Liver (tissue), 9 donors: Measurements from ENCODE around the gene TLE1. TPM values are rescaled to one million over a fixed set of nuclear protein-coding genes. Genes with fewer than 3 reads are reported as not detected.
"Not testable (repeated sequence)": the region's sequence is repeated elsewhere in the genome, so short reads cannot be mapped to it uniquely, and the experiment has no call there.

ENCODE experiments used
- DNase-seq: peaks from one replicate; pipeline ENCODE4 v3.0.0-alpha.2; 2017; ENCODE audit warnings: low spot score
- H3K27ac ChIP-seq, 2 donors: one replicate each; pipeline ENCODE4 v1.7.0; 2013; ENCODE audit warnings: inconsistent platforms in 2 of 2, low read length in 2 of 2, control low read depth in 1 of 2, low read depth in 1 of 2, mild to moderate bottlenecking in 1 of 2
- H3K27me3 ChIP-seq, 4 donors: one replicate each; pipeline versions ENCODE4 v1.6.1 to v1.7.0; 2013; ENCODE audit warnings: low read length in 3 of 4, inconsistent platforms in 1 of 4, mild to moderate bottlenecking in 1 of 4, moderate library complexity in 1 of 4; ENCODE audit not compliant: control insufficient read depth in 4 of 4, insufficient read depth in 4 of 4
- H3K36me3 ChIP-seq, 4 donors: one replicate each; pipeline versions ENCODE4 v1.6.1 to v1.7.0; 2013; ENCODE audit warnings: low read length in 3 of 4, mild to moderate bottlenecking in 3 of 4, low read depth in 1 of 4, moderate library complexity in 1 of 4; ENCODE audit not compliant: control insufficient read depth in 4 of 4, insufficient read depth in 3 of 4
- H3K4me1 ChIP-seq, 4 donors: one replicate each; pipeline versions ENCODE4 v1.6.1 to v1.7.0; 2013; ENCODE audit warnings: low read length in 3 of 4, mild to moderate bottlenecking in 3 of 4, moderate library complexity in 1 of 4; ENCODE audit not compliant: control insufficient read depth in 4 of 4, insufficient read depth in 4 of 4
- H3K4me3 ChIP-seq, 3 donors: one replicate each; pipeline versions ENCODE4 v1.6.1 to v1.7.0; 2013; ENCODE audit warnings: low read length in 3 of 3, control low read depth in 1 of 3, low read depth in 1 of 3, mild to moderate bottlenecking in 1 of 3
- H3K9ac ChIP-seq, 2 donors: one replicate each; pipeline ENCODE4 v1.7.0; 2013; ENCODE audit warnings: low read length in 2 of 2, mild to moderate bottlenecking in 2 of 2, moderate library complexity in 2 of 2, control low read depth in 1 of 2, low read depth in 1 of 2
- H3K9me3 ChIP-seq, 4 donors: one replicate each; pipeline versions ENCODE4 v1.6.1 to v1.7.0; 2013; ENCODE audit warnings: low read length in 3 of 4; ENCODE audit not compliant: control insufficient read depth in 4 of 4
- ATF3 ChIP-seq: IDR thresholded peaks from 2 replicates; pipeline ENCODE4 v1.6.1; 2016; ENCODE audit warnings: antibody characterized with exemption
- CTCF ChIP-seq: fragments of 150-350 bp; IDR thresholded peaks from 2 replicates; pipeline ENCODE4 v1.5.1; 2017; ENCODE audit warnings: improper control_type of control experiment, low read depth, low read length; ENCODE audit not compliant: missing input control
- EGR1 ChIP-seq, 2 donors: IDR thresholded peaks; 2 replicates each; pipeline ENCODE4 v1.6.1; 2016 to 2018; ENCODE audit warnings: antibody characterized with exemption in 2 of 2, low read depth in 2 of 2
- FOXA1 ChIP-seq: IDR thresholded peaks from 2 replicates; pipeline ENCODE4 v1.6.1; 2016; ENCODE audit warnings: antibody characterized with exemption
- FOXA2 ChIP-seq: IDR thresholded peaks from 2 replicates; pipeline ENCODE4 v1.6.1; 2016; ENCODE audit warnings: antibody characterized with exemption
- GABPA ChIP-seq, 2 donors: IDR thresholded peaks in 1 of 2; conservative IDR thresholded peaks in 1 of 2; 2 replicates each; pipeline ENCODE4 v1.6.1; 2016; ENCODE audit warnings: antibody characterized with exemption in 2 of 2, mild to moderate bottlenecking in 1 of 2, moderate library complexity in 1 of 2
- HNF4A ChIP-seq, 2 donors: conservative IDR thresholded peaks; 2 replicates each; pipeline ENCODE4 v1.6.1; 2016; ENCODE audit warnings: antibody characterized with exemption in 2 of 2, mild to moderate bottlenecking in 2 of 2
- HNF4G ChIP-seq: IDR thresholded peaks from 2 replicates; pipeline ENCODE4 v1.6.1; 2016; ENCODE audit warnings: antibody characterized with exemption
- JUND ChIP-seq, 2 donors: IDR thresholded peaks; 2 replicates each; pipeline ENCODE4 v1.6.1; 2016; ENCODE audit warnings: antibody characterized with exemption in 2 of 2
- NR2F2 ChIP-seq: IDR thresholded peaks from 2 replicates; pipeline ENCODE4 v1.6.1; 2016; ENCODE audit warnings: antibody characterized with exemption
- RAD21 ChIP-seq, 2 donors: IDR thresholded peaks; 2 replicates each; pipeline ENCODE4 v1.6.1; 2016; ENCODE audit warnings: antibody characterized with exemption in 2 of 2, mild to moderate bottlenecking in 2 of 2
- RXRA ChIP-seq, 2 donors: IDR thresholded peaks; 2 replicates each; pipeline ENCODE4 v1.6.1; 2017 to 2018; ENCODE audit warnings: antibody characterized with exemption in 2 of 2, mild to moderate bottlenecking in 1 of 2
- SP1 ChIP-seq: IDR thresholded peaks from 2 replicates; pipeline ENCODE4 v1.6.1; 2018; ENCODE audit warnings: antibody characterized with exemption, mild to moderate bottlenecking
- TAF1 ChIP-seq: conservative IDR thresholded peaks from 2 replicates; pipeline ENCODE4 v1.6.1; 2016; ENCODE audit warnings: antibody characterized with exemption, mild to moderate bottlenecking
- YY1 ChIP-seq: IDR thresholded peaks from 2 replicates; pipeline ENCODE4 v1.6.1; 2016; ENCODE audit warnings: antibody characterized with exemption, mild to moderate bottlenecking
- ZBTB33 ChIP-seq: IDR thresholded peaks from 2 replicates; pipeline ENCODE4 v1.6.1; 2016; ENCODE audit warnings: antibody characterized with exemption
- WGBS: extraction: QIAGEN DNeasy Blood & Tissue Kit; methylation state at CpG from one replicate; pipeline ENCODE4 v1.1.7; 2013; 5-methylcytosine and 5-hydroxymethylcytosine counted together
- polyA plus RNA-seq, 2 donors: library from polyadenylated mRNA; stranded (reverse) in 1 of 2; unstranded in 1 of 2; fragments of 200-250 nt in 1 of 2; fragments of >200 nt in 1 of 2; fragmentation: Nextera tagmentation in 1 of 2; extraction: Ambion mirVana in 1 of 2; gene quantifications; one replicate each; pipeline versions ENCODE4 v1.2.1 to v1.2.3, GENCODE V29; 2013 to 2015
- total RNA-seq, 2 donors: library from RNA; depleted of rRNA; stranded (reverse); fragments of >200 nt; gene quantifications; one replicate each; pipeline ENCODE4 v1.2.3, GENCODE V29; 2014
- TF ChIP-seq, protein P1 (sequence below): IDR thresholded peaks from 2 replicates; pipeline ENCODE4 v1.6.1; 2016; ENCODE audit warnings: antibody characterized with exemption
- TF ChIP-seq, protein P2 (sequence below): IDR thresholded peaks from 2 replicates; pipeline ENCODE4 v1.6.1; 2016; ENCODE audit warnings: antibody characterized with exemption, mild to moderate bottlenecking
- donor health status: healthy.
- donor health status: healthy.
- donor health status: healthy.
- donor health status: healthy.
- donor health status: healthy.

TLE1 gene
- total and polyA plus RNA-seq, 4 donors: 25.2 to 45.4 (median 25.7) TPM

GRCh38 chr9:81690251-81690851 is 1.0 kb upstream of the TLE1 start:
- WGBS: 7% methylated on average over 23 of the region's 23 CpGs
- H3K4me3 ChIP-seq: peak overlapping the region; percentile 68 to 86 (median 72)
- TF ChIP-seq RXRA (IDR thresholded peaks at IDR 0.05) (no peak), TAF1 (no peak), JUND (IDR thresholded peaks at IDR 0.05) (no peak), HNF4G (no peak), YY1 (no peak), ZBTB33 (no peak), HNF4A (conservative IDR thresholded peaks at IDR 0.05) (no peak), NR2F2 (no peak), CTCF (no peak), SP1 (no peak), GABPA (IDR thresholded peaks at IDR 0.05 in 1 of 2, conservative IDR thresholded peaks at IDR 0.05 in 1 of 2) (no peak), EGR1 (IDR thresholded peaks at IDR 0.05; ENCODE audit: low read depth in 2 of 2) (no peak), FOXA2 (no peak), ATF3 (no peak), FOXA1 (no peak), RAD21 (IDR thresholded peaks at IDR 0.05) (no peak)
- TF ChIP-seq, protein P1, sequence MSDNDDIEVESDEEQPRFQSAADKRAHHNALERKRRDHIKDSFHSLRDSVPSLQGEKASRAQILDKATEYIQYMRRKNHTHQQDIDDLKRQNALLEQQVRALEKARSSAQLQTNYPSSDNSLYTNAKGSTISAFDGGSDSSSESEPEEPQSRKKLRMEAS: no peak
- TF ChIP-seq, protein P2, sequence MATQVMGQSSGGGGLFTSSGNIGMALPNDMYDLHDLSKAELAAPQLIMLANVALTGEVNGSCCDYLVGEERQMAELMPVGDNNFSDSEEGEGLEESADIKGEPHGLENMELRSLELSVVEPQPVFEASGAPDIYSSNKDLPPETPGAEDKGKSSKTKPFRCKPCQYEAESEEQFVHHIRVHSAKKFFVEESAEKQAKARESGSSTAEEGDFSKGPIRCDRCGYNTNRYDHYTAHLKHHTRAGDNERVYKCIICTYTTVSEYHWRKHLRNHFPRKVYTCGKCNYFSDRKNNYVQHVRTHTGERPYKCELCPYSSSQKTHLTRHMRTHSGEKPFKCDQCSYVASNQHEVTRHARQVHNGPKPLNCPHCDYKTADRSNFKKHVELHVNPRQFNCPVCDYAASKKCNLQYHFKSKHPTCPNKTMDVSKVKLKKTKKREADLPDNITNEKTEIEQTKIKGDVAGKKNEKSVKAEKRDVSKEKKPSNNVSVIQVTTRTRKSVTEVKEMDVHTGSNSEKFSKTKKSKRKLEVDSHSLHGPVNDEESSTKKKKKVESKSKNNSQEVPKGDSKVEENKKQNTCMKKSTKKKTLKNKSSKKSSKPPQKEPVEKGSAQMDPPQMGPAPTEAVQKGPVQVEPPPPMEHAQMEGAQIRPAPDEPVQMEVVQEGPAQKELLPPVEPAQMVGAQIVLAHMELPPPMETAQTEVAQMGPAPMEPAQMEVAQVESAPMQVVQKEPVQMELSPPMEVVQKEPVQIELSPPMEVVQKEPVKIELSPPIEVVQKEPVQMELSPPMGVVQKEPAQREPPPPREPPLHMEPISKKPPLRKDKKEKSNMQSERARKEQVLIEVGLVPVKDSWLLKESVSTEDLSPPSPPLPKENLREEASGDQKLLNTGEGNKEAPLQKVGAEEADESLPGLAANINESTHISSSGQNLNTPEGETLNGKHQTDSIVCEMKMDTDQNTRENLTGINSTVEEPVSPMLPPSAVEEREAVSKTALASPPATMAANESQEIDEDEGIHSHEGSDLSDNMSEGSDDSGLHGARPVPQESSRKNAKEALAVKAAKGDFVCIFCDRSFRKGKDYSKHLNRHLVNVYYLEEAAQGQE: no peak
- DNase-seq: peak; percentile 39
- H3K4me1 ChIP-seq: peaks cover 0 to 23% (median 15%) of the 10 kb centered on the region in 4 donors
- peak overlapping the region; percentile 67 to 72 for H3K27ac ChIP-seq
- no peaks in the 10 kb centered on the region for H3K9me3 ChIP-seq
- H3K36me3 ChIP-seq: peaks cover 0 to under 1% (median 0%) of the 10 kb centered on the region in 4 donors
- peak overlapping the region; percentile 6 to 57 for H3K9ac ChIP-seq
- no peaks in the 10 kb centered on the region for H3K27me3 ChIP-seq

DNA sequence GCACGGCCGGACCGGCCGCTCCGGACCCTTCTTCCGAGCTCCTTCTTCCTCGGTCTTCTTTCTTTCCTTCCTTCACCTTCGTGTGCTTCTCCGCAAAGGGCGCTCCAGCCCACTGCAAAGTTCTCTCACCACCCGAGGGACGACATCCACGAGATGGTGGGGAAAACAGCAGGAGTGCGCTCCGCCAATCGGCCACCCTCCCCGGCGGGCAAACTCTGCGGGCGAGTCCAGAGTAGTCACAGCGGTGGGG is 329 bp downstream of the TLE1 start:
- H3K36me3 ChIP-seq, H3K27me3 ChIP-seq, H3K9me3 ChIP-seq, DNase-seq: not testable (repeated sequence)
- peak overlapping the region; percentile 72 to 92 (median 86) for H3K4me3 ChIP-seq
- peak overlapping the region; percentile 20 to 67 for H3K9ac ChIP-seq
- peak overlapping the region; percentile 87 to 89 for H3K27ac ChIP-seq
- peaks cover 0 to 36% (median 28%) of the 10 kb centered on the region in 4 donors for H3K4me1 ChIP-seq
- WGBS: under 1% methylated on average over 21 of the region's 21 CpGs

DNA sequence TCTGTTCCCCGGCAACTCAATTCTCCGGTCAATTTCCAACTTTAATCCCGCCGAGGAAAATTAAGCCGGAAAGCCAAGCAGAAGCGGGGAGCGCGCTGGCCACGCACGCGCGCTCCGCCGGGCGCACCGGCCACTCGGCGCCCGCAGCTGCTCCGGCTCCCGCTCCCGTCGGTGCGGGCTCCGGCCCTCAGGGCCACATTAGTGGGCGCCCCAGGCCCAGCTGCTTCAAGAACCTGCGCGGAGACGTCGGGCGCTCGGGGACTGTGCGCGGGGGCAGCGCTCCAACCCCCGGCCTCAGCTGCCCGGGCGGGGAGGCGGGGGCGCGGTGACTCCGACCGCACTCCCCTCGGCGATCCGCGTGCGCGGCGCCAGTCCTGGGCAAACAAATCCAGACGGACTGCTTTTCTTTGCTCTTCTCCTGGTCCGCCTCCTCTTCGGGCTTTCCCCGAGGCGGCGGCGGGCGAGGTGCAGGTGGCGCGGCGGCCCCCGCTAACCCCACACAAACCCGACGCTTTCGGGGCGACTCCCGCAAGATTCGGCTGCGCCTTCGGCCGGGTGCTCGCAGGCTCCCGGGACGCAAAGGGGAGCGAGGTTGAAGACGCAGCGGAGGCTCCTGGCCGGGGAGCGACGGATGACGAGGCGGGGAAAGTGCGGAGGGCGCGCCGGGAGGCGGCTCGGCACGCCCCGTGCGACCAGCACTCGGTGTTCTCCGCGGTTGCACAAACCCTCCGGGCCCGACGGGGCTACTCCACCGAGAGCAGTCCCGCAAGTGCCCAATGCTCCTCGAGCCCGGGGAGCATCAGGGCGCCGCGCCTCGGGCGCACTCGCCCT is 870 bp downstream of the TLE1 start:
- peak overlapping the region; percentile 72 to 92 (median 86) for H3K4me3 ChIP-seq
- H3K9ac ChIP-seq: peak overlapping the region; percentile 20 to 67
- peaks cover 0 to 41% (median 32%) of the 10 kb centered on the region in 4 donors for H3K4me1 ChIP-seq
- not testable (repeated sequence) for H3K36me3 ChIP-seq, H3K9me3 ChIP-seq, H3K27me3 ChIP-seq
- WGBS: 1% methylated on average over 107 of the region's 107 CpGs
- peak; percentile 55 for DNase-seq
- peak overlapping the region; percentile 87 to 89 for H3K27ac ChIP-seq
